Ovary (tissue), 9 donors: Measurements from ENCODE around the gene MKNK2. TPM values are rescaled to one million over a fixed set of nuclear protein-coding genes. Genes with fewer than 3 reads are reported as not detected.
A peak's percentile ranks its signal among the peaks of the same experiment; 100 is the strongest.

Experiments used
- DNase-seq, 5 donors: peaks; one replicate each; pipeline ENCODE4 v3.0.0-alpha.2; 2019 to 2020
- H3K27ac ChIP-seq, 2 donors: fragments of 200-600 bp; one replicate each; pipeline versions ENCODE4 v1.5.1 to v1.8.0; 2019 to 2022
- H3K27me3 ChIP-seq: fragments of 200-600 bp; one replicate; pipeline ENCODE4 v1.8.0; 2022
- H3K36me3 ChIP-seq: fragments of 200-600 bp; sonication (generic); one replicate; pipeline ENCODE4 v1.5.1; 2019
- H3K4me1 ChIP-seq: one replicate; pipeline ENCODE4 v1.8.1; 2013; ENCODE audit warnings: mild to moderate bottlenecking, moderate library complexity; ENCODE audit not compliant: insufficient read depth
- H3K4me3 ChIP-seq: fragments of 200-600 bp; sonication (generic); one replicate; pipeline ENCODE4 v1.5.1; 2017
- H3K9me3 ChIP-seq, 2 donors: fragments of 200-600 bp in 1 of 2; sonication (generic) in 1 of 2; one replicate each; pipeline versions ENCODE4 v1.5.1 to v1.8.1; 2013 to 2019; ENCODE audit warnings: mild to moderate bottlenecking in 1 of 2, moderate library complexity in 1 of 2
- CTCF ChIP-seq, 3 donors: fragments of 450-650 bp in 2 of 3; fragments of 200-600 bp in 1 of 3; IDR thresholded peaks; one replicate each; pipeline versions ENCODE4 v1.5.1 to v1.8.0; 2016 to 2022; ENCODE audit warnings: antibody characterized with exemption in 3 of 3, mild to moderate bottlenecking in 1 of 3
- EP300 ChIP-seq: sonication (generic); formaldehyde crosslinking; IDR thresholded peaks from one replicate; pipeline ENCODE4 v1.6.1; 2017; ENCODE audit warnings: antibody characterized with exemption
- POLR2A ChIP-seq: fragments of 450-650 bp; IDR thresholded peaks from one replicate; pipeline ENCODE4 v1.6.1; 2017; ENCODE audit warnings: antibody characterized with exemption, mild to moderate bottlenecking, moderate library complexity
- WGBS, 3 donors: extraction: QIAGEN DNeasy Blood & Tissue Kit in 1 of 3; methylation state at CpG; one replicate each; pipeline versions ENCODE4 v1.1.5 to v1.1.7; 2013 to 2017; 5-methylcytosine and 5-hydroxymethylcytosine counted together
- intact Hi-C, 4 donors: fragments of 100-400 bp; cut with DNase I; formaldehyde crosslinking; loops; one replicate each; pipeline versions ENCODE4 v1.11.0 to v1.15.1; 2022 to 2023
- polyA plus RNA-seq, 2 donors: library from polyadenylated mRNA; stranded (reverse); fragments of 200-250 nt in 1 of 2; fragments of 350-450 nt in 1 of 2; fragmentation: Illumina TruSeq in 1 of 2; extraction: RNeasy Lipid Tissue Mini Kit (QIAGEN cat#74804) in 1 of 2; gene quantifications; one replicate each; pipeline ENCODE4 v1.2.3, GENCODE V29; 2013 to 2014
- total RNA-seq, 7 donors: library from RNA; depleted of rRNA in 2 of 7; stranded (reverse); fragments of >200 nt in 2 of 7; fragmentation: NEBNext Ultra II Directional in 3 of 7; extraction: Animal tissue kit (Norgen Biotek cat#: 25700) in 3 of 7; gene quantifications; one replicate each; pipeline versions ENCODE4 v1.1.0 to v1.2.4, GENCODE V29; 2016 to 2023
- donor health status: DM: no; HTN: no; CAD: no; lungs with moderate emphysema.
- donor health status: DM: no; HTN: no; CAD: no.
- donor health status: Bipolar disorder and iron deficiency.
- donor health status: DM: yes; HTN: yes; CAD: no.
- donor health status: DM: no; HTN: no; CAD: no.
- donor health status: DM: yes; HTN: yes; CAD: no.

MKNK2 gene
- total and polyA plus RNA-seq, 9 donors, result 22.1 to 186 (median 110) TPM

- 38 to 61% (median 45%) methylated on average over 42 to 44 of the region's 44 CpGs for WGBS, 3 donors
Observed at GRCh38 chr19:2038284-2039088, 12.6 kb downstream of the MKNK2 start.

GRCh38 chr19:2037651-2038255 lies 13.3 kb downstream of the MKNK2 start:
- intact Hi-C loops, result no loop called here
- Histone ChIP-seq H3K36me3 (no peaks in the 10 kb centered on the region), H3K4me1 (peaks cover 12% of the 10 kb centered on the region), H3K4me3 (no peak overlapping the region), H3K27ac (peak overlapping the region in 1 of 2 donors; percentile 93), H3K27me3 (no peaks in the 10 kb centered on the region), H3K9me3 (no peaks in the 10 kb centered on the region)
- TF ChIP-seq CTCF (IDR thresholded peaks at IDR 0.05) (no peak), EP300 (no peak), POLR2A (no peak)
- peak; percentile 37 to 61 (median 49) for DNase-seq
- WGBS, 3 donors, result 48 to 60% (median 50%) methylated on average over 24 of the region's 24 CpGs

More at GRCh38 chr19:2038284-2039088, 12.6 kb downstream of the MKNK2 start:
- peak; percentile 17 to 68 (median 60) for DNase-seq
- Histone ChIP-seq H3K27me3 (no peaks in the 10 kb centered on the region), H3K9me3 (no peaks in the 10 kb centered on the region), H3K27ac (peak overlapping the region; percentile 9 to 93), H3K4me1 (peaks cover 17% of the 10 kb centered on the region), H3K4me3 (no peak overlapping the region), H3K36me3 (no peaks in the 10 kb centered on the region)
- intact Hi-C loops, result no loop called here
- TF ChIP-seq CTCF (IDR thresholded peaks at IDR 0.05) (no peak), POLR2A (no peak), EP300 (no peak)

- no peak for DNase-seq
- intact Hi-C loops, result no loop called here
Observed at GRCh38 chr19:2036424-2036823, 14.6 kb downstream of the MKNK2 start.

GRCh38 chr19:2035590-2035991 lies 15.5 kb downstream of the MKNK2 start:
- Histone ChIP-seq H3K4me3 (no peak overlapping the region), H3K9me3 (no peaks in the 10 kb centered on the region), H3K4me1 (peaks cover 16% of the 10 kb centered on the region), H3K27me3 (no peaks in the 10 kb centered on the region), H3K27ac (no peak overlapping the region), H3K36me3 (no peaks in the 10 kb centered on the region)
- TF ChIP-seq POLR2A, result no peak
- no peak for TF ChIP-seq CTCF (IDR thresholded peaks at IDR 0.05)
- no peak for TF ChIP-seq EP300
- WGBS, 3 donors, result 69 to 77% (median 72%) methylated on average over 14 of the region's 14 CpGs
- intact Hi-C loops, result no loop called here
- peak in 2 of 5 donors; percentile 16 to 23 for DNase-seq

More at GRCh38 chr19:2036424-2036823, 14.6 kb downstream of the MKNK2 start:
- H3K4me1 ChIP-seq, result peaks cover 14% of the 10 kb centered on the region
- no peak overlapping the region for H3K4me3 ChIP-seq
- H3K27ac ChIP-seq, result no peak overlapping the region
- no peak for TF ChIP-seq CTCF (IDR thresholded peaks at IDR 0.05)
- no peak for TF ChIP-seq POLR2A
- no peak for TF ChIP-seq EP300
- 91 to 93% (median 92%) methylated on average over 8 of the region's 8 CpGs for WGBS, 3 donors
- H3K36me3 ChIP-seq, result no peaks in the 10 kb centered on the region
- H3K27me3 ChIP-seq, result no peaks in the 10 kb centered on the region
- no peaks in the 10 kb centered on the region for H3K9me3 ChIP-seq
